D721Med (cell line): ENCODE measurements around the gene NKIRAS1.
"Not testable (repeated sequence)": the region's sequence is repeated elsewhere in the genome, so short reads cannot be mapped to it uniquely, and the experiment has no call there.

ENCODE experiments used
- DNase-seq: peaks from one replicate; pipeline ENCODE4 v3.0.0; 2011; ENCODE audit warnings: low spot score; ENCODE audit not compliant: insufficient read length
- FAIRE-seq: peaks from 2 replicates; lab custom pipeline; 2011; peaks lifted over from hg19 to GRCh38; lab: Jason Lieb, UNC
- CTCF ChIP-seq: IDR thresholded peaks from 2 replicates; pipeline ENCODE4 v1.5.1; 2012; ENCODE audit warnings: mild to moderate bottlenecking, control low read depth; ENCODE audit not compliant: insufficient read depth; ENCODE audit errors: missing control alignments

Gene NKIRAS1

DNA sequence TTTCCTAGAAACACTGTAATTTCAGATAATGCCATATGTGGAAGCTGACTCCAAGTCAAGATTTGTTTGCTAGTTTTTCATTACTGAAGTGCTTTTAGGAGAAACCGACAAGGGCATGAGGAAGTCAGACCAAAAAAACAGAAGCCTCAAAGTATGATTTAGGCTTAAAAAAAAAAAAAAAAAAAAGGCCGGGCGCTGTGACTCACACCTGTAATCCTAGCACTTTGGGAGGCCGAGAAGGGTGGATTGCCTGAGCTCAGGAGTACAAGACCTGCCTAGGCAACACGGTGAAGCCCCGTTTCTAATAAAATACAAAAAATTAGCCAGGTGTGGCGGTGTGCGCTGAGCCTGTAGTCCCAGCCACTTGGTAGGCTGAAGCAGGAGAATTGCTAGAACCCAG, 11.7 kb upstream of the NKIRAS1 start:
- FAIRE-seq (no peak), DNase-seq (no peak)

DNA sequence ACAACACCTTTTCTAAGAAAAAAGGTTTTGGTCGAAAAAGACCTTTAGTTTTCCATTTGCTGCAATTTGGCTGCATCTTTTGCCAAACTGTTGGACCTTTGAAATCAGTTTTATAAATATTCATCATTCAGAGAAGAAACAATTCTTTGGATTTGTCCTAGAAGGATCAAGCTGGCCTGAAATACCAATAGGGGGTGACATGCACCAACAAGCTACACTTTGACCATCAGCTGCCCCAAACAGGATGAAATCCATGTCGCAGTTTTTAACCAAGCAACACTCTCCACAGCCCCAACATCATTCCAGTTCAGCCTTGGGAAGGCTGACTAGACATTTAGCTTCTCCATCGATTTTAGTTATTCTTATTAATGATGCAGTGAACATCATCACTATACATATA, 9.9 kb upstream of the NKIRAS1 start:
- no peak for DNase-seq
- TF ChIP-seq CTCF, result peak; percentile 24
- FAIRE-seq, result no peak

More for the DNA sequence above, 11.7 kb upstream of the NKIRAS1 start:
- TF ChIP-seq CTCF, result no peak

DNA sequence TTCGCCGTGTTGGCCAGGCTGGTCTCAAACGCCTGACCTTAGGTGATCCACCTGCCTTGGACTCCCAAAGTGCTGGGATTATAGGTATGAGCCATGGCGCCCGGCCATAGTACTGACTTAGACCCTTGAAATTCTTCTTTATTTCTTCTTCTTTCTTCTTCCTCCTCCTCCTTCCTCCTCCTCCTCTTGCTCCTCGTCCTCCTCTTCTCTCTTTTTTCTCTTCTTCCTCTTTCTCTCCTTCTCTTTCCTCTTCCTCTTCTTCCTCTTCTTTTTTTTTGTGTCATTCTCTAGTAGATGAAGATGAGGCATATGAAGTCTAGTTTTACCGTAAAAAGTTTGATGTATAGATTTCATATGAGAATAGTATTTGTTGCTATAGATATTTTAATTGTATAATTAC, 9.5 kb upstream of the NKIRAS1 start:
- FAIRE-seq, result no peak

DNA sequence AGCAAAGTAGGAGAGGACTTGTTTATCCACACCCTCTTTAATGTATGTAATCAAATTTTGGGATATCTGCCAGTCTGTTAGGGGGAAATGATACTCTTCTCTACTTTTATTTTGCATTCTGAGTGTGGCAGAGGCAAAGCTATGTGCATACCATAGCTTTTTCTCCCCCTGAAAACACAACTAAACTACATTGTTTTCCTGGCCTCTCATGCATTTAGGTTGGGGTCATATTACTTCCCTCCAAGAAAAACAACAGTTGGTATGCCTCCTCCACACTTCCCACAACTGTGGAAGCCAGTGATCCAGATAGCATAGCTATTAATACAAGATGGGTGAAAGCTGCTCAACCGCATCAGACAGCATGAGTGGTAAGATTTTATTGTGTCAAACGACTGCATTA, 7.0 kb upstream of the NKIRAS1 start:
- FAIRE-seq, result no peak
- no peak for DNase-seq
- no peak for TF ChIP-seq CTCF

More for the DNA sequence above, 9.5 kb upstream of the NKIRAS1 start:
- DNase-seq, result no peak
- no peak for TF ChIP-seq CTCF

GRCh38 chr3:23921052-23921511, 4.3 kb upstream of the NKIRAS1 start:
- no peak for TF ChIP-seq CTCF
- DNase-seq (no peak), FAIRE-seq (no peak)

DNA sequence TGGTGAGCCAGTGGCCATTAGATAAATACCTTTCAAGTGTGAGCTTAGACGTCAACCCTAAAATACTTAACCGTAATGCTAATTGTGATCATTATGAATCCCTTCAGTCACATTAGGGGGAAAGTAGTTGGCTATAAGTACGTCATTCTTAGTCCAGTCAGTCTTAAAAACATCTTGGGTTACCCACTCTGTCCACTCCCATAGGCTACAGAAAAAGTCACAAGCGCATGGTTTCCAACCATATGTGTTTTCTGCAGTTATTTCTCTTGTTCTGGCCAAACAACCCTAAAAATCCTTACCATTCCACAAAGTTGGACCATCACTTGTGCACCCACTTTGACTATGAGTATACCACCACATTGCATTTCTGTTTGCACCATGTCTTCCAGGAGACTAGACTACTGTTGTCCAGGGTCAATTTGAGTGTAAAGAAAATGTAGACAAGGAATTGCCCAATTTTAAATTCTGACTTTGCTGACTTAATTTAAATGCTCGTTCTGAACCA, 3.4 kb upstream of the NKIRAS1 start:
- DNase-seq (no peak), FAIRE-seq (no peak)
- TF ChIP-seq CTCF, result no peak

- no peak for FAIRE-seq
- DNase-seq, result no peak
- TF ChIP-seq CTCF, result no peak
Measured at GRCh38 chr3:23919628-23920027, 2.8 kb upstream of the NKIRAS1 start.

DNA sequence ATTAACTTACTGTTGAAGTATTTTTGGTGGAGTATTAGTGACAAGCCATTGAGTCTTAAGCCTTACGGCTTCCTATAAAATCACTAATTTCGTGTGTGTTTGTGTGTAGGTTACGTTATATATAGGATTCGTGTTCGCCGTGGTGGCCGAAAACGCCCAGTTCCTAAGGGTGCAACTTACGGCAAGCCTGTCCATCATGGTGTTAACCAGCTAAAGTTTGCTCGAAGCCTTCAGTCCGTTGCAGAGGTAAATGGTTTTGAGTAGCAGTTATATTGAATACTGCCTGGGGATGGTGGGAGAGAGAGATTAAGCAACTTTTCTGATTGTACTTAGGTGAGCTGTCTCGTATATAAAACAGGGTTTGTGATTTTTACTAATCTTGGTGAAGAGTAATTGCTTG, 1.5 kb upstream of the NKIRAS1 start:
- not testable (repeated sequence) for FAIRE-seq, DNase-seq

DNA sequence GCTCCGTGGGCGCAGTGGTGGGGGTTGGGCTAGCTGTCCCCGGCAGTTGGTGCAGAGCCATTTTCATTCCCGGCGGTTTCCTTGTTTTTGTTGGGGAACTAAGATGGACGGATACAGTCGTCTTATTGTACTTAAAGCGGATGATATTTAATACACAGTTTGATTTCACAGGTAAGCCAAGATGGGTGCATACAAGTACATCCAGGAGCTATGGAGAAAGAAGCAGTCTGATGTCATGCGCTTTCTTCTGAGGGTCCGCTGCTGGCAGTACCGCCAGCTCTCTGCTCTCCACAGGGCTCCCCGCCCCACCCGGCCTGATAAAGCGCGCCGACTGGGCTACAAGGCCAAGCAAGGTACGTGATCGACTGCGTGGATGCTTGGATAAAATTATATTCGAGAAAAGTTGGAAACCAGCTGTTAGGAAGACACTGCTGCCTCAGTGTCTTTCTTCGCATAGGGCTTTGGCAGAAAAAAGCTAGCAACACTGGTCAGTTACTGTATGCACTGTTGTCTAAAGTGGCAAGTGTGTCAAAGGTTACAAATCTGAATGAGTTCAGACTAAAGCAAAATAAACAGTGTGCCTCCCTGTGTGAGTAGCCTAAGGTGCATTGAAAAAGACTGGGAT, 1.0 kb upstream of the NKIRAS1 start:
- not testable (repeated sequence) for FAIRE-seq, DNase-seq
